Stimulated activated CD8-positive, alpha-beta memory T cell treated with anti-CD3 and anti-CD28 coated beads, Interleukin-4, amount 100 ng/mL, for 4 hours (primary cell): ENCODE data around the gene ZNF319.
A peak's percentile ranks its signal among the peaks of the same experiment; 100 is the strongest.
"Not testable (repeated sequence)": the region's sequence is repeated elsewhere in the genome, so short reads cannot be mapped to it uniquely, and the experiment has no call there.

Experiments used
- DNase-seq, 2 donors: peaks; one replicate each; pipeline ENCODE4 v3.0.0-alpha.2; 2020; ENCODE audit warnings: low read depth in 2 of 2, low spot score in 1 of 2

ZNF319 gene

GRCh38 chr16:58022601-58023371, 22.3 kb upstream of the ZNF319 start:
- DNase-seq, result no peak

DNA sequence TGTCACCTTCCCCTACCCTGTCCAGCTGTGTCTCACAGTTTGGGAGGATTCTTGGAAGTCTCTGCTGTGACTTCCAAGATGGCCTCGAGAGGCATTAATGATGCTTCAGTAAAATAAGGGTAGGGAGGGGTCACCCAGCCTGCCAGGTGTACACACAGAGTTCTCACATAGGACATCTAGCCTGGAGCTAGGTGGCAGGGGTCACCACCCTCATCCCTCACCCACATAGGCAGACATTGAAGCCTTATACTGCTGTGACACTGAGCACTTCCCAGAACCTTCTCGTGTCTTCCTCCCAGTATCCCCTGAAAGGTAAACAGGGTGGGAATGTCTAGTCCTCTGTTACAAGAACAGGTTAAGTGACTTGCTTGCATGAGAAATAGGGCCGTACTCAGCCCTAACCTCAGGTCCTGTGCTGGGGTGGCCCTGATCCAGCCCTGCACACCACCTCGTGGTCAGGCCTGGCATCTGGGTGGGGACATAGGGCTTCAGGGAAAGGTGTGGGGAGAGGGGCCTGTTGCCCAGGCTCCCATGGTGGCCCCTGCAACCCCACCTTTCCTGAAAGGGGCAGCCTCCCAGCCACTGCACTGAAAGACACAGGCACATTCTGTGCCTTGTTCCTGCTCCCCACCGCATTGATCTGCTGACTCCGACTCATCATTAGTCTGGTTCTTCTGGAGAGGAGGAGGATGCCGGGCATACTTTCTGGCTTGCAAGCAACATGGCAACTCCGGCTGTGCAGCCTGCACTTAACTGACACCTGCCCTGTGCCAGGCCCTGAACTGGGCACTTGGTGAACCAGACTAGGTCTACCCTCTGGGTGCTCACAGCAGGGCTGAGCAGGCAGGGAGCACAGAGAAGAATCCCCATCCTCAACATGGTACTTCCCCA, 21.4 kb upstream of the ZNF319 start:
- no peak for DNase-seq

- peak; percentile 38 to 47 for DNase-seq
Observed at GRCh38 chr16:58020628-58021521, 20.4 kb upstream of the ZNF319 start.

DNA sequence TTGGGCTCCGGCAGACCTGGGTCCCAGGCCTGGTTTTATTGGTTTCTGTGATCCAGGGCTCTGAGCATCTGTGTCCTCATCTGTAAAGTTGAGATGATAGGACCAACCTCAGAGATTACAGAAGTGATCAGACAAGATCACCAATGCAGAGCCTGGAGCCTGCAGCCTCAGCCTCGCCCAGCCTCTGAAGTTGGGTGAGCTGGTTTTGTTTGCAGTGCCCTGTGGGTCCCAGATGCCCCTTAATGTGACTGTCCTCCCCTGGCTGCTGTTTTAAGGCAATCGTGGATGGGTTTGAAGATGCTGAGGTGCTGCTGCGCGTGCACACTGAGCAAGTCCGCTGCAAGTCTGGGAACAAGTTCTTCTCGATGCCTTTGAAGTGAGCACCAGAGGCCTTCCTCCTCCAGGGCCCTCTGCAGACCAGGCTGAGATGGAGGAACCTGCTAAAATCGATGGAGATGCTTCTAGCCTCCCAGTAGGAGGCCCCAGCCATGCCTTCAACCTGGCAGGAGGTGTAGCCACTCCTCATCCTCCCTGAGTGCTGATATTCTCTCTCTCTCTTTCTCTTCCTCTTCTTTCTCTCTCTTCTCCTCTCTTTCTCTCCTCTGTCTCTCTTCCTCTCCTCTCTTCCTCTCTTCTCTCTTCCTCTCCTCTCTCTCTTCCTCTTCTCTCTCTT, 19.5 kb upstream of the ZNF319 start:
- DNase-seq, result no peak

- DNase-seq, result no peak
Observed at GRCh38 chr16:58018803-58019202, 18.3 kb upstream of the ZNF319 start.

DNA sequence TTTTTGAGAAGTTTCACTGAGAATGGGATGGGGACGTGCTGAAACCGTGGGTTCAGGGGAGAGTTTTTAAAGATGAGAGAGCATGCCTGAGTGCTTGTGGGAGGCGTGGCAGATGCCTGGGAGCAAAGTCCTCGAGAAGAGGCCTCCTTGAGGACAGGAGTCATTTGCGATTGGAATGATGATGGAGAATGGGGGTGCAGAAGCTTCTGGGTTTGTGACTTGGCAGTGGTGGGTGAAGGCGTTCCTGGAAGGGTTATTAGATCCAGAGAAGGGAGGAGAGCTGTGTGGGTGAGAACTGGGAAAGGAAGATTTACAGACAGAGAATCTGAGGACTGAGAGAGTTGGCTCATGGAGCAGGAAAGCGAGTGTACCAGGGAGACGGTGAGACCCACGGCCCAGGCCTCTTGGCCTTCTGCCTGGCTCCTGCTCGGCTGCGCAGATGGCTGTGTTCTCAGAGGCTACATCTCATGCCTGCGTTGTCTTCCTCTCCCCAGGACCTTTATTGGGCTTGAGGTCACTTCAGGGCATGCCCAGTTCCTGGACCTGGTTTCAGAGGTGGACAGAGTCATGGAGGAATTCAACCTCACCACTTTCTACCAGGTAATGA, 16.5 kb upstream of the ZNF319 start:
- no peak for DNase-seq

GRCh38 chr16:58013201-58013956, 12.9 kb upstream of the ZNF319 start:
- no peak for DNase-seq

DNA sequence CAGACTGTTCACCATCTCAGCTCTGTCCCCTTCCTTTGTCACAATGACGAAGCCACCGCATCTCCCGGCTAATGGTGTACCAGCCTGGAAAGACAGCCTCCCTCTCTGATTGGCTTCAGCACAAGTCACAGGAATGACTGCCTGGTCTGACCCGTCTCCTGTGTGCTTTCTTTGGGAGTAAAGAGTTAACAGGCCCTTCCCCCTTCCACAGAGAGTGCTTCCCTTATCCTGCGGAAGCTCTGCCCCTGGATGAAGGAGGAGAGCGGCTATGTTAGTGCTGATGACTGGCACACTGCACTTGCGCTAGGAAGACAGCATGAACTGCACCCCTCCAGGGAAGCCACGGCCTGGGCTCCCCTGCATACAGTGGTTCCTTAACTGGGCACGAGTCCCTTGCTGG, 12.0 kb upstream of the ZNF319 start:
- DNase-seq, result no peak

DNA sequence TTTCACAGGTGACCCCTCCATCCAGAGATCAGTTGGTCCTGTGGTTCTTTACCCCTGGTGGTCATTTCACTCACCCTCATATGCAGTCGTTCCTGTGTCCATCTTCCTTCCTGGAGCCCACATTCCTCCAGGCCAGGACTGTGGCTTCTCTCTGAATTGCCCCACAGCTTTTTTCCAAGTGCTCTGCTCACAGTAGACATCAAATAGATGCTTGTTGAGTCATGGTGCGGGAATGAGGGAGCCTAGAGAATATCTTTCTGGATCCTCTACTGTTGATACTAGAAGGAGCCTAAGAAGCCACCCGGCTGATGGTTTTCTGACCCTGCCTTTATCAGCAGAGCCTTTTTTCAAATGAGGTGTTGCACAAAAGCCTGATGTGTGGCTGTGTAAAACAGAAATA, 11.2 kb upstream of the ZNF319 start:
- DNase-seq, result no peak

- DNase-seq, result no peak
Observed at GRCh38 chr16:58010886-58011285, 10.4 kb upstream of the ZNF319 start.

DNA sequence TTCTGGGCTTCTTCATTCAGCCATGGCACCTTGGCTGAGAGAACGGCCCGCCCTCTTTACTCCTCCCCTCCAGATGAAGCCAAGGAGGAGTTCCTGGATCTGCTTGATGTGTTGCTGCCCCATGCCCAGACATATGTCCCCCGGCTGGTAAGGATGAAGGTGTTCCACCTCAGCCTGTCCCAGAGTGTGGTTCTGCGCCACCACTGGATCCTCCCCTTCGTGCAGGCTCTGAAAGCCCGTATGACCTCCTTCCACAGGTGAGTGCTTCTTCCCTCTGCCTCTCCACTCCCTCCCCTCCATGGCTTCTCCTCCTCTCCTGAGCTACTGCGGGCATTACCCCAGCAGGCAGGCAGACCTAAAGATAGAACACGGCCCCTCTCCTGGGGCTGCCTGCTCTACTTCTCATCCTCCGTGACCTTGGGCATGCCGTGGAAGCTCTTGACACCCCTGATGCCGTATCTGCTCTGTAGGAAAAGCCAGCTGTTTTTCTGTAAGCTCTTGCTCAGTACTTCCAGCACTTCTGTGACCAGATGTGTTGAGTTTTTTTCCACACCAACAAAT, 9.5 kb upstream of the ZNF319 start:
- no peak for DNase-seq

DNA sequence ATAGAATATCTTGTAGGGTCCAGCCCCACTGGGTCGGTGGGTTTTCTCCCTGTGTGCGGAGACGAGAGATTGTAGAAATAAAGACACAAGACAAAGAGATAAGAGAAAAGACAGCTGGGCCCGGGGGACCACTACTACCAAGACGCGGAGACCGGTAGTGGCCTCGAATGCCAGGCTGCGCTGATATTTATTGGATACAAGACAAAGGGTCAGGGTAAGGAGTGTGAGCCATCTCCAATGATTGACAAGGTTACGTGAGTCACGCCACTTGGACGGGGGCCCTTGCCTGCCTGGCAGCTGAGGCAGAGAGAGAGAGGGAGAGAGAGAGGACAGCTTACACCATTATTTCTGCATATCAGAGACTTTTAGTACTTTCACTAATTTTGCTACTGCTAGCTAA, 4.3 kb upstream of the ZNF319 start:
- not testable (repeated sequence) for DNase-seq

GRCh38 chr16:58002936-58003335, 2.5 kb upstream of the ZNF319 start:
- DNase-seq, result no peak

DNA sequence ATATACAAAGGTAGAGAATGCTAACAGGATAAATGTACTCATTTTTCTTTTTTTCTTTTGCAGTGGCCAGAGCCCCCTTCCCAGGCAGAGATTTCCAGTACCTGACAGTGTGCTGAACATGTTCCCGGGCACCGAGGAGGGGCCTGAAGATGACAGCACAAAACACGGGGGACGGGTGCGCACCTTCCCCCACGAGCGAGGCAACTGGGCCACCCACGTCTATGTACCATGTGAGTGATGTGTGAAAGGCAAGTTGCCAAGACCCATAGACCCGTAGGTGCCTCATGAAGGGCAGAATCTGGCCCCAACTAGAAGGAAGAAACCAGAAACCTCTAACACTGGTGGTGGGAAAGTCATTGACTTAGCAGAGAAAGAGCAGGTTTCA, 1.9 kb upstream of the ZNF319 start:
- DNase-seq, result no peak

DNA sequence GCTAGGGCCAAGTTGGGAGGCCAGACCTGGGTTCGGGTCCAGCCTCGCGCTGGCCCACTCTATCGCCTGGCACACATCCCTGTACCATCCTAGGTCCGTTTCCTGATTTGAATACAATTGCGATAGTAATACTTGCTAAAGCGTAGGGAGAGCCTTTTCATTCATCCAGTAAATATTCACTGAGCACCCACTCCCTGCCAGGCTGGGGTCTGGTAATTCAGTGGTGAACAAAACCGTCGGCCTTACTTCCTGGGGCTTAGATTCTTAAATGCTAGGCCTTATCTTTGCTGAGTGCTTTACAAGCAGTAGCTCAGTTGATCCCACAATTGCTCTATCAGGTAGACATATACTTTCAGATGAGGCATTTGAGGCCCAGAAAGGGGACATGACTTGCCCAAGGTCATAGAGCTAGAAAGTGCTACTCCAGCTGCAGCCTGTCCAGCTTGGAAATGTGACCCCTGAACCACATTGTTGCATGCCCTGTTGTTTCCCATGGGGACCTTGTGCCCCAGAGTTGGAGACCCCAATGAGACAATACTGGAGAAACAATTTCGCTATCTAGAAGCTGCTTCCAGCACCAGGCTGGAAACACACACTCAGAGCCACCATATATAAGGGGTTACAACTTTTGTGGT, 1.4 kb upstream of the ZNF319 start:
- no peak for DNase-seq

- peak; percentile 53 to 67 for DNase-seq
Observed at GRCh38 chr16:58000706-58001676, 519 bp upstream of the ZNF319 start, which contains the start of gene USB1. Gene USB1, plus strand, starts transcription at chr16:58001407. Its CDS starts 77 bp downstream, at chr16:58001484.

- no peak for DNase-seq
Observed at GRCh38 chr16:57999366-57999970, 1.0 kb downstream of the ZNF319 start.
